Measurements from ENCODE around the gene RHOBTB3.

- TF ChIP-seq POLR2AphosphoS5 (IDR thresholded peaks at IDR 0.05; ENCODE audit: borderline replicate concordance, low read depth, low read length) (no peak), EZH2 (IDR thresholded peaks at IDR 0.05) (no peak), FOXP2 (optimal IDR thresholded peaks at IDR 0.05; ENCODE audit: control extremely low read depth, extremely low read length, insufficient read depth) (no peak)
Observed at GRCh38 chr5:95763941-95764340, 32.8 kb downstream of the RHOBTB3 start.
